ENCODE results near the gene P3H2. TPM values are rescaled to one million over a fixed set of nuclear protein-coding genes. Genes with fewer than 3 reads are reported as not detected.
A peak's percentile ranks its signal among the peaks of the same experiment; 100 is the strongest.

The P3H2 gene
- total RNA-seq, 1 experiment from 2014 or later, result 82.2 TPM

- intact Hi-C loops (cut with micrococcal nuclease; ENCODE audit: unreplicated experiment) (loop anchor here (5.0 kb wide), 1 partner anchor 43 kb away; no protein-coding TSS in a partner anchor), in situ Hi-C loops (cut with HindIII; ENCODE audit: low pct_unique_long_range_greater_than_20kb, low sequenced_read_pairs) (no loop called here)
- no peak for TF ChIP-seq CTCF (IDR thresholded peaks at IDR 0.05)
- no peak for TF ChIP-seq POLR2AphosphoS5 (IDR thresholded peaks at IDR 0.05; ENCODE audit: low read depth, low read length)
- TF ChIP-seq SIN3A (IDR thresholded peaks at IDR 0.05; ENCODE audit: borderline replicate concordance, insufficient read depth, low read depth, low read length), result no peak
- no peak for TF ChIP-seq REST (IDR thresholded peaks at IDR 0.05; ENCODE audit: insufficient read depth in 1 of 2, low read depth in 2 of 2, low read length in 1 of 2)
- peaks cover 63% of the 10 kb centered on the region for H3K4me1 ChIP-seq (ENCODE audit: control insufficient read depth, insufficient read depth, low read length)
- DNase-seq (ENCODE audit: low read depth, low spot score) (no peak), ATAC-seq (no peak)
- no peaks in the 10 kb centered on the region for H3K27me3 ChIP-seq (ENCODE audit: control insufficient read depth, insufficient read depth, low read length)
- ChIA-PET CTCF (no interaction called here), POLR2A (no interaction called here)
- H3K36me3 ChIP-seq (ENCODE audit: control insufficient read depth, insufficient read depth, low read length), result no peaks in the 10 kb centered on the region
- H3K27ac ChIP-seq (ENCODE audit: low read length), result peak overlapping the region; percentile 86
- no peaks in the 10 kb centered on the region for H3K9me3 ChIP-seq (ENCODE audit: control insufficient read depth, insufficient read depth, low read depth, low read length)
- no peak overlapping the region for H3K4me3 ChIP-seq (ENCODE audit: low read depth in 2 of 2, low read length in 2 of 2)
- BruUV-seq (replicated peaks), result no TSS peak
Measured at GRCh38 chr3:190010486-190010885, 110.2 kb downstream of the P3H2 start.

GRCh38 chr3:190009614-190010013 lies 111.1 kb downstream of the P3H2 start:
- intact Hi-C loops (cut with micrococcal nuclease; ENCODE audit: unreplicated experiment) (loop anchor here (5.0 kb wide), 1 partner anchor 42 kb away; no protein-coding TSS in a partner anchor), in situ Hi-C loops (cut with HindIII; ENCODE audit: low pct_unique_long_range_greater_than_20kb, low sequenced_read_pairs) (no loop called here)
- POLR2A ChIA-PET, result no interaction called here
- DNase-seq (ENCODE audit: low read depth, low spot score) (no peak), ATAC-seq (no peak)
- no peaks in the 10 kb centered on the region for H3K27me3 ChIP-seq (ENCODE audit: control insufficient read depth, insufficient read depth, low read length)
- peak overlapping the region; percentile 86; the same call in 1 of the 2 replicates for H3K27ac ChIP-seq (ENCODE audit: low read length)
- no TSS peak for BruUV-seq (replicated peaks)
- H3K4me3 ChIP-seq (ENCODE audit: low read depth in 2 of 2, low read length in 2 of 2), result no peak overlapping the region
- CTCF ChIA-PET, result no interaction called here
- no peaks in the 10 kb centered on the region for H3K36me3 ChIP-seq (ENCODE audit: control insufficient read depth, insufficient read depth, low read length)
- peaks cover 63% of the 10 kb centered on the region for H3K4me1 ChIP-seq (ENCODE audit: control insufficient read depth, insufficient read depth, low read length)
- H3K9me3 ChIP-seq (ENCODE audit: control insufficient read depth, insufficient read depth, low read depth, low read length), result no peaks in the 10 kb centered on the region
- TF ChIP-seq POLR2AphosphoS5 (IDR thresholded peaks at IDR 0.05; ENCODE audit: low read depth, low read length), result no peak

GRCh38 chr3:190008432-190008831 lies 112.3 kb downstream of the P3H2 start:
- in situ Hi-C loops (cut with HindIII; ENCODE audit: low pct_unique_long_range_greater_than_20kb, low sequenced_read_pairs) (no loop called here), intact Hi-C loops (cut with micrococcal nuclease; ENCODE audit: unreplicated experiment) (no loop called here)
- Histone ChIP-seq H3K27ac (ENCODE audit: low read length) (peak overlapping the region; percentile 86), H3K9me3 (ENCODE audit: control insufficient read depth, insufficient read depth, low read depth, low read length) (no peaks in the 10 kb centered on the region), H3K4me3 (ENCODE audit: low read depth in 2 of 2, low read length in 2 of 2) (no peak overlapping the region), H3K4me1 (ENCODE audit: control insufficient read depth, insufficient read depth, low read length) (peaks cover 62% of the 10 kb centered on the region), H3K27me3 (ENCODE audit: control insufficient read depth, insufficient read depth, low read length) (no peaks in the 10 kb centered on the region), H3K36me3 (ENCODE audit: control insufficient read depth, insufficient read depth, low read length) (no peaks in the 10 kb centered on the region)
- CTCF ChIA-PET, result no interaction called here
- POLR2A ChIA-PET, result interaction anchor here (0.6 to 0.7 kb wide), 2 partner anchors 291 to 695 kb away, joined by 3 to 4 read pairs; no protein-coding TSS in a partner anchor
- no peak for TF ChIP-seq TCF7L2 (IDR thresholded peaks at IDR 0.05; ENCODE audit: low read depth, low read length)
- TF ChIP-seq REST (IDR thresholded peaks at IDR 0.05; ENCODE audit: insufficient read depth in 1 of 2, low read depth in 2 of 2, low read length in 1 of 2), result no peak
- TF ChIP-seq POLR2AphosphoS5 (IDR thresholded peaks at IDR 0.05; ENCODE audit: low read depth, low read length), result no peak
- TF ChIP-seq CTCF (IDR thresholded peaks at IDR 0.05), result no peak
- ATAC-seq, result no peak
- BruUV-seq (replicated peaks), result no TSS peak
- no peak for DNase-seq (ENCODE audit: low read depth, low spot score)

All from Panc1 (cell line).